Sigmoid colon (tissue), 7 donors: ENCODE measurements around the gene TUBA1C. TPM values are rescaled to one million over a fixed set of nuclear protein-coding genes. Genes with fewer than 3 reads are reported as not detected.
A peak's percentile ranks its signal among the peaks of the same experiment; 100 is the strongest.
"Not testable (repeated sequence)": the region's sequence is repeated elsewhere in the genome, so short reads cannot be mapped to it uniquely, and the experiment has no call there.

ENCODE experiments used
- DNase-seq: peaks from one replicate; pipeline ENCODE4 v3.0.0-alpha.2; 2019
- H3K27ac ChIP-seq, 4 donors: fragments of 200-600 bp; sonication (generic); one replicate each; pipeline ENCODE4 v1.5.1; 2016 to 2019; ENCODE audit warnings: mild to moderate bottlenecking in 1 of 4
- H3K27me3 ChIP-seq, 3 donors: fragments of 200-600 bp; sonication (generic); one replicate each; pipeline ENCODE4 v1.5.1; 2019; ENCODE audit warnings: mild to moderate bottlenecking in 1 of 3
- H3K36me3 ChIP-seq, 4 donors: fragments of 200-600 bp; sonication (generic); one replicate each; pipeline ENCODE4 v1.5.1; 2016 to 2019
- H3K4me1 ChIP-seq, 4 donors: fragments of 200-600 bp; sonication (generic); one replicate each; pipeline ENCODE4 v1.5.1; 2017 to 2019
- H3K4me3 ChIP-seq, 4 donors: fragments of 200-600 bp; sonication (generic); one replicate each; pipeline ENCODE4 v1.5.1; 2017 to 2019; ENCODE audit warnings: mild to moderate bottlenecking in 2 of 4, moderate library complexity in 1 of 4
- H3K9me3 ChIP-seq, 4 donors: fragments of 200-600 bp in 3 of 4; sonication (generic) in 3 of 4; one replicate each; pipeline versions ENCODE4 v1.5.1 to v1.6.1; 2013 to 2019
- CTCF ChIP-seq, 4 experiments: fragments of 450-650 bp in 3 of 4; fragments of 200-600 bp in 1 of 4; IDR thresholded peaks; one replicate each; pipeline ENCODE4 v1.5.1; 2016 to 2019; ENCODE audit warnings: antibody characterized with exemption in 4 of 4, mild to moderate bottlenecking in 3 of 4, moderate library complexity in 2 of 4
- EP300 ChIP-seq, 4 donors: sonication (generic); formaldehyde crosslinking; IDR thresholded peaks; one replicate each; pipeline ENCODE4 v1.6.1; 2017; ENCODE audit warnings: antibody characterized with exemption in 4 of 4
- POLR2A ChIP-seq, 2 donors: fragments of 450-650 bp; IDR thresholded peaks; one replicate each; pipeline ENCODE4 v1.6.1; 2016; ENCODE audit warnings: antibody characterized with exemption in 2 of 2, mild to moderate bottlenecking in 2 of 2, moderate library complexity in 2 of 2
- POLR2AphosphoS5 ChIP-seq, 4 donors: sonication (generic); formaldehyde crosslinking; IDR thresholded peaks; one replicate each; pipeline ENCODE4 v1.6.1; 2017; ENCODE audit warnings: antibody characterized with exemption in 4 of 4
- WGBS, 2 donors: extraction: QIAGEN DNeasy Blood & Tissue Kit; methylation state at CpG; one replicate each; pipeline ENCODE4 v1.1.7; 2013; 5-methylcytosine and 5-hydroxymethylcytosine counted together
- intact Hi-C: fragments of 100-400 bp; cut with DNase I; formaldehyde crosslinking; loops from one replicate; pipeline ENCODE4 v1.15.1; 2023
- polyA plus RNA-seq, 3 donors: library from polyadenylated mRNA; stranded (reverse); fragments of 200-250 nt; gene quantifications; one replicate each; pipeline ENCODE4 v1.2.3, GENCODE V29; 2013
- total RNA-seq, 4 donors: library from RNA; depleted of rRNA; stranded (reverse); fragments of >200 nt; gene quantifications; one replicate each; pipeline ENCODE4 v1.1.0, GENCODE V29; 2016
- donor health status: healthy with polysubstance abuse.
- donor health status: Bipolar disorder and iron deficiency.
- donor health status: healthy.

The TUBA1C gene
- total and polyA plus RNA-seq, 7 donors: 54.8 to 694 (median 108) TPM

DNA sequence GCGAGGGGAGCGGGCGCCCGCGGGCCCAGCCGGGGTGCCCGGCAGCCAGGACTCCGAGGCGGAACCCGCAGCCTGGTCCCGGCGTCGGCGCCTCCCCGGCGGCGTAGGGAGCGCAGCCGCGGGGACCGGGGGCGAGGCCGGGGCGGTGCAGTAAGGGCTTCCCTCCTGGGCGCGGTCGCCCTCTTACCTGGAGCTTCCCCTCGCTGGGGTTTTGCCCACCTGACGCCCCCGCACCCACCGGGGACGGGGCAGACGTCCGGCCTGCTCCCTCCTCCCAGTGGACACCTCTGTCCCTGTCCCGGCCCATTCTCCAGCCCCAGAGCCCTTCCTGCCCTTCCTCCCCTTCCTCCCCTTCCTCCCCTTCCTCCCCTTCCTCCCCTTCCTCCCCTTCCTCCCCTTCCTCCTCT lies 413 bp upstream of the TUBA1C start:
- intact Hi-C loops: loop anchor here (2.0 kb wide), 1 partner anchor 76 kb away; the partner anchor contains the start of gene TUBA1A
- Histone ChIP-seq H3K27me3 (no peaks in the 10 kb centered on the region), H3K9me3 (no peaks in the 10 kb centered on the region), H3K27ac (peak overlapping the region; percentile 90 to 94 (median 90)), H3K36me3 (peaks cover 0 to 5% (median under 1%) of the 10 kb centered on the region in 4 donors), H3K4me1 (peaks cover 0 to 42% (median 22%) of the 10 kb centered on the region in 4 donors), H3K4me3 (peak overlapping the region; percentile 51 to 78 (median 74))
- 0% methylated on average over 35 of the region's 35 CpGs for WGBS, 2 donors
- DNase-seq: no peak
- TF ChIP-seq POLR2AphosphoS5 (IDR thresholded peaks at IDR 0.05) (no peak), CTCF (IDR thresholded peaks at IDR 0.05) (peak in 1 of 4 experiments; percentile 12), EP300 (IDR thresholded peaks at IDR 0.05) (no peak), POLR2A (IDR thresholded peaks at IDR 0.05) (no peak)

- H3K9me3 ChIP-seq, H3K27me3 ChIP-seq, H3K4me3 ChIP-seq, intact Hi-C loops, DNase-seq: not testable (repeated sequence)
- Histone ChIP-seq H3K27ac (peak overlapping the region in 1 of 4 donors; percentile 46), H3K4me1 (peaks cover 0 to 36% (median 18%) of the 10 kb centered on the region in 4 donors), H3K36me3 (peaks cover 9 to 45% (median 30%) of the 10 kb centered on the region in 4 donors)
- WGBS, 2 donors: 78 to 88% methylated on average over 6 of the region's 6 CpGs
Observed at GRCh38 chr12:49269191-49269590, 4.3 kb downstream of the TUBA1C start.

DNA sequence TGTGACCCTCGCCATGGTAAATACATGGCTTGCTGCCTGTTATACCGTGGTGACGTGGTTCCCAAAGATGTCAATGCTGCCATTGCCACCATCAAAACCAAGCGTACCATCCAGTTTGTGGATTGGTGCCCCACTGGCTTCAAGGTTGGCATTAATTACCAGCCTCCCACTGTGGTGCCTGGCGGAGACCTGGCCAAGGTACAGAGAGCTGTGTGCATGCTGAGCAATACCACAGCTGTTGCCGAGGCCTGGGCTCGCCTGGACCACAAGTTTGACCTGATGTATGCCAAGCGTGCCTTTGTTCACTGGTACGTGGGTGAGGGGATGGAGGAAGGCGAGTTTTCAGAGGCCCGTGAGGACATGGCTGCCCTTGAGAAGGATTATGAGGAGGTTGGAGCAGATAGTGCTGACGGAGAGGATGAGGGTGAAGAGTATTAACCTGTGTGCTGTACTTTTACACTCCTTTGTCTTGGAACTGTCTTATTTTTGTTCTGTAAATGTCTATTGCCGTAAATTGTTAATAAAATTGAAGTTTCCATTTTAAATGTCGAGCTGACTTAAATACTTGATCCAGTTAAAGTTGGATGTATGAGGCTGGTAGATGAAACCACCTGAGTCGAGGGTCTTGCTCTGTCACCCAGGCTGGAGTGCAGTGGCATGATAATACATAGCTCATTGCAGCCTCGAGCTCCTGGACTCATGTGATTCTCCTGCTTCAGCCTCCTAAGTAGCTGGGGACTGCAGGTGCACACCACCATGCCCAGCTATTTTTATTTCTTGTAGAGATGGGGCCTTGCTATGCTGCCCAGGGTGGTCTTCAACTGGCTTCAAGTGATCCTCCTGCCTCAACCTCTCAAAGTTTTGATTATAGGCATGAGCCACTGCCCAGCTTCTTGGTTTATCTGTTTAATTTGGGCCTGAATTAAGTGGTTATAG lies 8.2 kb downstream of the TUBA1C start:
- no peak for TF ChIP-seq CTCF (IDR thresholded peaks at IDR 0.05)
- TF ChIP-seq POLR2AphosphoS5 (IDR thresholded peaks at IDR 0.05): no peak
- TF ChIP-seq EP300 (IDR thresholded peaks at IDR 0.05): no peak
- TF ChIP-seq POLR2A (IDR thresholded peaks at IDR 0.05): no peak
- peaks cover 9 to 45% (median 30%) of the 10 kb centered on the region in 4 donors for H3K36me3 ChIP-seq
- intact Hi-C loops: no loop called here
- H3K27ac ChIP-seq: no peak overlapping the region
- 94 to 96% methylated on average over 16 of the region's 16 CpGs for whole genome bisulfite sequencing, 2 donors
- no peaks in the 10 kb centered on the region for H3K9me3 ChIP-seq
- no peak overlapping the region for H3K4me3 ChIP-seq
- peaks cover 0 to 12% (median 2%) of the 10 kb centered on the region in 4 donors for H3K4me1 ChIP-seq
- no peak for DNase-seq
- H3K27me3 ChIP-seq: no peaks in the 10 kb centered on the region

GRCh38 chr12:49273726-49274395 lies 9.0 kb downstream of the TUBA1C start:
- 95% methylated on average over 6 of the region's 6 CpGs for WGBS, 2 donors
- intact Hi-C loops: no loop called here

More at GRCh38 chr12:49273726-49274395, 9.0 kb downstream of the TUBA1C start:
- DNase-seq: no peak
- H3K4me3 ChIP-seq: no peak overlapping the region
- H3K9me3 ChIP-seq: no peaks in the 10 kb centered on the region
- TF ChIP-seq POLR2A (IDR thresholded peaks at IDR 0.05): no peak
- no peak for TF ChIP-seq CTCF (IDR thresholded peaks at IDR 0.05)
- no peak for TF ChIP-seq POLR2AphosphoS5 (IDR thresholded peaks at IDR 0.05)
- no peak for TF ChIP-seq EP300 (IDR thresholded peaks at IDR 0.05)
- H3K27me3 ChIP-seq: no peaks in the 10 kb centered on the region
- peaks cover 9 to 45% (median 30%) of the 10 kb centered on the region in 4 donors for H3K36me3 ChIP-seq
- H3K27ac ChIP-seq: no peak overlapping the region
- peaks cover 0 to 4% (median 0%) of the 10 kb centered on the region in 4 donors for H3K4me1 ChIP-seq
